GM12878 (cell line): Measurements from ENCODE around the gene OTOR. TPM values are rescaled to one million over a fixed set of nuclear protein-coding genes. Genes with fewer than 3 reads are reported as not detected.

Source experiments
- ATAC-seq: fragments of 200-7000 bp; cut with Tn5 transposase; 3 replicates; pipeline ENCODE4 v1.9.1; 2020; ENCODE audit warnings: mild to moderate bottlenecking, moderate library complexity
- BruUV-seq: library from RNA; stranded (reverse); fragments of 400-500 nt; replicated peaks from 2 replicates; lab custom pipeline; 2021; lab: Mats Ljungman, UMichigan
- CTCF ChIA-PET: fragments of 300-600 bp; sonication (Branson Sonifier 250); formaldehyde crosslinking; extraction: SDS; loops from one replicate; lab custom pipeline; 2021; ENCODE audit warnings: inconsistent platforms; lab: Yijun Ruan, JAX
- POLR2A ChIA-PET: fragments of 350-600 bp; formaldehyde crosslinking; extraction: SDS; loops from one replicate; lab custom pipeline; 2021; ENCODE audit warnings: inconsistent platforms; lab: Charles Lee
- RAD21 ChIA-PET: fragments of 300-600 bp; sonication (Branson Sonifier 250); formaldehyde crosslinking; loops from one replicate; lab custom pipeline; 2023; ENCODE audit warnings: antibody characterized with exemption; ENCODE audit not compliant: unreplicated experiment; lab: Charles Lee
- SMC1A ChIA-PET: fragments of 300-600 bp; sonication (Branson Sonifier 250); formaldehyde crosslinking; loops from one replicate; lab custom pipeline; 2023; ENCODE audit not compliant: unreplicated experiment, uncharacterized antibody; lab: Charles Lee
- DNase-seq: peaks from one replicate; pipeline ENCODE4 v3.0.0-alpha.2; 2011; ENCODE audit warnings: low read depth, low spot score
- FAIRE-seq: peaks from 3 replicates; lab custom pipeline; 2011; peaks lifted over from hg19 to GRCh38; lab: Jason Lieb, UNC
- H2AFZ ChIP-seq: 2 replicates; pipeline ENCODE4 v1.6.0; 2011; ENCODE audit warnings: low read depth, low read length, control low read depth; ENCODE audit not compliant: control insufficient read depth
- H3K27ac ChIP-seq: 2 replicates; pipeline ENCODE4 v1.5.1; 2011; ENCODE audit warnings: control low read depth; ENCODE audit not compliant: control insufficient read depth, insufficient read depth
- H3K27me3 ChIP-seq, 2 experiments: replicated peaks in 1 of 2; 2 replicates each; pipeline versions ENCODE4 v1.6.0 to v1.6.1; 2011; ENCODE audit warnings: low read length in 1 of 2; ENCODE audit not compliant: control insufficient read depth in 2 of 2, insufficient read depth in 2 of 2
- H3K36me3 ChIP-seq, 2 experiments: 2 replicates each; pipeline ENCODE4 v1.5.1; 2011; ENCODE audit warnings: low read length in 1 of 2; ENCODE audit not compliant: control insufficient read depth in 2 of 2, insufficient read depth in 2 of 2
- H3K4me1 ChIP-seq: 2 replicates; pipeline ENCODE4 v1.6.1; 2011; ENCODE audit warnings: mild to moderate bottlenecking, low read length, moderate library complexity, mixed read lengths; ENCODE audit not compliant: control insufficient read depth, insufficient read depth
- H3K4me2 ChIP-seq: 2 replicates; pipeline ENCODE4 v1.6.0; 2011; ENCODE audit warnings: control low read depth; ENCODE audit not compliant: control insufficient read depth, insufficient read depth
- H3K4me3 ChIP-seq: fragments of 200-600 bp; sonication (generic); 2 replicates; pipeline ENCODE4 v1.5.1; 2016
- H3K79me2 ChIP-seq: 2 replicates; pipeline ENCODE4 v1.6.0; 2011; ENCODE audit warnings: low read length; ENCODE audit not compliant: control insufficient read depth, insufficient read depth
- H3K9ac ChIP-seq: 2 replicates; pipeline ENCODE4 v1.8.0; 2011; ENCODE audit warnings: low read length, control low read depth, mixed read lengths; ENCODE audit not compliant: control insufficient read depth, insufficient read depth
- H3K9me3 ChIP-seq: replicated peaks from 3 replicates; pipeline ENCODE4 v1.5.1; 2011; ENCODE audit warnings: mild to moderate bottlenecking, low read length; ENCODE audit not compliant: control insufficient read depth, insufficient read depth
- H4K20me1 ChIP-seq: 2 replicates; pipeline ENCODE4 v1.6.0; 2011; ENCODE audit not compliant: control insufficient read depth, insufficient read depth
- ATF2 ChIP-seq: IDR thresholded peaks from 2 replicates; pipeline ENCODE4 v1.6.1; 2012; ENCODE audit warnings: low read length, inconsistent platforms
- HCFC1 ChIP-seq: fragments of 150-350 bp; IDR thresholded peaks from 2 replicates; pipeline ENCODE4 v1.6.1; 2014; ENCODE audit warnings: low read length
- JUND ChIP-seq: IDR thresholded peaks from 2 replicates; pipeline ENCODE4 v1.6.1; 2012; ENCODE audit warnings: low read depth, mild to moderate bottlenecking, low read length, improper control_type of control experiment, moderate library complexity
- NKRF ChIP-seq: fragments of 450-650 bp; conservative IDR thresholded peaks from 2 replicates; pipeline ENCODE4 v1.6.1; 2017; ENCODE audit warnings: mild to moderate bottlenecking, moderate library complexity
- NRF1 ChIP-seq: conservative IDR thresholded peaks from 2 replicates; pipeline ENCODE4 v1.6.1; 2011; ENCODE audit warnings: mild to moderate bottlenecking, low read depth, low read length, improper control_type of control experiment
- PML ChIP-seq: IDR thresholded peaks from 2 replicates; pipeline ENCODE4 v1.6.1; 2012; ENCODE audit warnings: low read length, inconsistent platforms
- TCF7 ChIP-seq: IDR thresholded peaks from 2 replicates; pipeline ENCODE4 v1.6.1; 2014; ENCODE audit warnings: antibody characterized with exemption, borderline replicate concordance
- ZZZ3 ChIP-seq: IDR thresholded peaks from 2 replicates; pipeline ENCODE4 v1.6.1; 2011; ENCODE audit warnings: low read depth; ENCODE audit not compliant: control insufficient read depth, insufficient read length
- WGBS: methylation state at CpG from one replicate; pipeline ENCODE4 v1.1.6; 2016; ENCODE audit warnings: low lambda C conversion rate; ENCODE audit not compliant: insufficient replicate concordance, insufficient coverage; ENCODE audit errors: missing lambda C conversion rate; 5-methylcytosine and 5-hydroxymethylcytosine counted together
- in situ Hi-C: fragments of 300-500 bp; cut with MboI; formaldehyde crosslinking; loops from 9 replicates; pipeline ENCODE4 v1.14.3; 2018; ENCODE audit warnings: mixed read lengths
- intact Hi-C: fragments of 100-400 bp; cut with micrococcal nuclease; formaldehyde crosslinking; loops from one replicate; pipeline ENCODE4 v1.14.2; 2022; ENCODE audit not compliant: unreplicated experiment
- polyA plus RNA-seq, 11 experiments: library from polyadenylated mRNA; depleted of rRNA in 4 of 11; unstranded in 6 of 11; stranded (reverse) in 5 of 11; fragments of >200 nt; fragmentation: Nextera tagmentation in 4 of 11; fragmentation: Illumina TruSeq in 1 of 11; extraction: Ambion mirVana in 4 of 11; extraction: Trizol in 1 of 11; gene quantifications; 1 replicate in 1 of 11; 2 replicates in 10 of 11; pipeline versions ENCODE4 v1.2.1 to v1.2.3, GENCODE V29; 2011 to 2016; ENCODE audit warnings: inconsistent platforms in 2 of 11, missing spikeins in 2 of 11, low read depth in 1 of 11
- total RNA-seq, 4 experiments: library from RNA; depleted of rRNA in 3 of 4; stranded (reverse); fragments of >200 nt in 3 of 4; fragmentation: Illumina TruSeq in 1 of 4; extraction: Trizol in 1 of 4; gene quantifications; 2 replicates each; pipeline versions ENCODE4 v1.2.1 to v1.2.3, GENCODE V29; 2013 to 2021

Gene OTOR
- total and polyA plus RNA-seq, 10 of the 15 experiments (the other 5 are each of a cell fraction or from before 2014, with no cell fraction given), result not detected

GRCh38 chr20:16747291-16747811, 807 bp upstream of the OTOR start:
- ChIA-PET CTCF (no interaction called here), POLR2A (no interaction called here), RAD21 (no interaction called here), SMC1A (no interaction called here)
- H3K4me1 ChIP-seq, result no peaks in the 10 kb centered on the region; the same call in 1 of the 2 replicates
- H3K9me3 ChIP-seq, result no peaks in the 10 kb centered on the region
- intact Hi-C loops, result no loop called here
- H3K9ac ChIP-seq, result no peak overlapping the region
- WGBS, result 43% methylated on average over 3 of the region's 3 CpGs
- no peak overlapping the region for H2AFZ ChIP-seq
- no peaks in the 10 kb centered on the region for H3K27me3 ChIP-seq
- in situ Hi-C loops, result no loop called here
- H3K4me3 ChIP-seq, result no peak overlapping the region
- FAIRE-seq, result no peak
- ATAC-seq, result 0 out of 3 replicates have a peak, but pooled peaks have one; percentile 33
- no peaks in the 10 kb centered on the region for H4K20me1 ChIP-seq
- no TSS peak for BruUV-seq
- DNase-seq, result no peak
- H3K27ac ChIP-seq, result no peak overlapping the region
- H3K36me3 ChIP-seq, result no peaks in the 10 kb centered on the region
- no peak for TF ChIP-seq HCFC1
- no peak for TF ChIP-seq PML
- TF ChIP-seq NRF1, result no peak
- no peak overlapping the region for H3K4me2 ChIP-seq
- H3K79me2 ChIP-seq, result no peaks in the 10 kb centered on the region

GRCh38 chr20:16749573-16749972, 1.4 kb downstream of the OTOR start:
- BruUV-seq, result no TSS peak
- ATAC-seq (no peak), DNase-seq (no peak), FAIRE-seq (no peak)
- ChIA-PET POLR2A (no interaction called here), RAD21 (no interaction called here), CTCF (interaction anchor here (1.4 kb wide), 1 partner anchor 12 kb away, joined by 5 read pairs; no protein-coding TSS in a partner anchor), SMC1A (interaction anchor here (1.0 to 1.1 kb wide), 2 partner anchors 8 to 459 kb away, joined by 3 to 4 read pairs; no protein-coding TSS in a partner anchor)
- no peaks in the 10 kb centered on the region; the same call in 1 of the 2 replicates for H3K4me1 ChIP-seq
- no peaks in the 10 kb centered on the region for H3K36me3 ChIP-seq
- no peaks in the 10 kb centered on the region for H3K79me2 ChIP-seq
- WGBS, result 58% methylated on average over 11 of the region's 11 CpGs
- in situ Hi-C loops (no loop called here), intact Hi-C loops (no loop called here)
- H4K20me1 ChIP-seq, result no peaks in the 10 kb centered on the region
- no peaks in the 10 kb centered on the region for H3K27me3 ChIP-seq
- no peak overlapping the region for H3K4me2 ChIP-seq
- H3K4me3 ChIP-seq, result no peak overlapping the region
- no peak overlapping the region for H2AFZ ChIP-seq
- H3K9me3 ChIP-seq, result no peaks in the 10 kb centered on the region
- no peak overlapping the region for H3K27ac ChIP-seq
- no peak overlapping the region for H3K9ac ChIP-seq
- no peak for TF ChIP-seq ATF2
- TF ChIP-seq NKRF, result no peak
- TF ChIP-seq TCF7, result no peak
- TF ChIP-seq ZZZ3, result no peak
- no peak for TF ChIP-seq JUND
